ENCODE data around the gene HMGB1. TPM values are rescaled to one million over a fixed set of nuclear protein-coding genes. Genes with fewer than 3 reads are reported as not detected.

The HMGB1 gene
- total and polyA plus RNA-seq, 2 of the 13 experiments (the other 11 are each of a cell fraction or from before 2014, with no cell fraction given), result 115 to 584 TPM

GRCh38 chr13:30408319-30409101 lies 57.2 kb downstream of the HMGB1 start (continued):
- TF ChIP-seq HDAC2 (CRISPR knock-in tag; IDR thresholded peaks at IDR 0.05), result 0 out of 2 replicates have a peak, but pooled peaks have one; percentile 15
- no peak for TF ChIP-seq ZNF720 (CRISPR knock-in tag; IDR thresholded peaks at IDR 0.05)
- TF ChIP-seq ZNF235 (CRISPR knock-in tag; IDR thresholded peaks at IDR 0.05; ENCODE audit: borderline replicate concordance), result no peak
- no peak for TF ChIP-seq TCF7L2 (IDR thresholded peaks at IDR 0.05; ENCODE audit: low read depth, low read length)
- TF ChIP-seq SP5 (CRISPR knock-in tag; IDR thresholded peaks at IDR 0.05; ENCODE audit: borderline replicate concordance, low read depth), result no peak; the same call in 1 of the 2 replicates
- TF ChIP-seq ZNF574 (CRISPR knock-in tag; IDR thresholded peaks at IDR 0.05), result peak; percentile 63
- peak; percentile 81; the same call in 1 of the 2 replicates for TF ChIP-seq ZNF280B (CRISPR knock-in tag; IDR thresholded peaks at IDR 0.05; ENCODE audit: borderline replicate concordance)
- TF ChIP-seq ZNF282 (IDR thresholded peaks at IDR 0.05; ENCODE audit: partially characterized antibody), result no peak
- TF ChIP-seq MTA3 (CRISPR knock-in tag; IDR thresholded peaks at IDR 0.05), result no peak
- TF ChIP-seq RERE (CRISPR knock-in tag; IDR thresholded peaks at IDR 0.05; ENCODE audit: low read depth), result no peak

Measured in HepG2 (cell line).